Measurements from ENCODE around the gene COMMD3.
"Not testable (repeated sequence)": the region's sequence is repeated elsewhere in the genome, so short reads cannot be mapped to it uniquely, and the experiment has no call there.

Gene COMMD3

DNA sequence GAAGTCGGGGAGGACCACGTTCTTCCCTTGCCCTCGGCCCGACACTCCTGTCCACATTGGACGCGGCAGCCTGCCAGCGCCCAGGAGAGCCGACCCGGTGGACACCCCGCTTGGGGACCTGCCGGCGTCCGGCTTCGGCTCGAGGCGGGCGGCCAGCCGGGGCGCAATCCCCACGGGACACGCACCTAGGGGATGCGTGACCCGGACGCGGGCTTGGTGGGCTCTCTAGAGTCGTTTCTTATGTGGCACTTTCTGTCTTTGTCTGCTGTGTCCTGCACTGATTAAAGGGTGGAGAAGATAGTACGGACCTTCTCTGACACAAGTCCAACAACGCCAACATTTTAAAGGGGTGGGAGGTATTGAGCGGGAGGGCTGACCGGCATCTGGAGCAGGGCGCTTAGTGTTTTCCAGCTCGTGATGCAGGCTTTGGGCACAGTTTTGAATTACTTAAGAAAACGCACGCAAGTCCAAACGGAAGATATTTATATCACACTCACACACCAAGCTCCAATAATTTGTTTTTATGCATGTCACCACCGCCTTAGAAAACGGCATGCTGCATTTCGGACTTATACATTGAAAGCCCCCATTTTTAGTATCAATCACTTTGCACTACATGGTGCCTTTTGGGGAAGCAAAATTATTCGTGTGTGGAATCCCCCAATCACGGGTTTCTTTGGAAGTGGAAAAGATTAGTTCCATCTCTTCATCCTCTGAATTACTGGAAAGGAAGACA, 25.2 kb downstream of the COMMD3 start:
- H3K36me3 Mint-ChIP-seq = peaks cover 2% of the 10 kb centered on the region
- H3K27ac Mint-ChIP-seq = peak overlapping the region; percentile 55
- peaks cover 66% of the 10 kb centered on the region for H3K27me3 Mint-ChIP-seq
- H3K4me3 Mint-ChIP-seq = peak overlapping the region; percentile 59
- H3K9me3 Mint-ChIP-seq = peaks cover 8% of the 10 kb centered on the region
- peaks cover 14% of the 10 kb centered on the region for H3K4me1 Mint-ChIP-seq

DNA sequence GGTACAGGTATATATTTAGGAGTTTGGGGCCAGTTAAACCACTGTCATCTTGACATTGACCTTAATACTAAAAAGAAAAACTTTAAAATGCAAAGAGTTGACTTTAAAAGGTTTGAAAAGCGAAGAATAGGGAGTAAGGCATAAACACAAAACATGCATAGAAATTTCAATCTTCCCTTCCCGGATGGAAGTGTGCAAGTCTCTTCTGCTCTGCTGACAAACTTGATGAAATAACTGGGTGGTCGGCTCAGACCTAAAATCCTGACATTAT, 25.7 kb downstream of the COMMD3 start:
- H3K27me3 Mint-ChIP-seq = peaks cover 69% of the 10 kb centered on the region
- H3K4me1 Mint-ChIP-seq = peaks cover 12% of the 10 kb centered on the region
- H3K4me3 Mint-ChIP-seq = peak overlapping the region; percentile 43
- peaks cover 4% of the 10 kb centered on the region for H3K36me3 Mint-ChIP-seq
- peak overlapping the region; percentile 55 for H3K27ac Mint-ChIP-seq
- H3K9me3 Mint-ChIP-seq = peaks cover 11% of the 10 kb centered on the region

DNA sequence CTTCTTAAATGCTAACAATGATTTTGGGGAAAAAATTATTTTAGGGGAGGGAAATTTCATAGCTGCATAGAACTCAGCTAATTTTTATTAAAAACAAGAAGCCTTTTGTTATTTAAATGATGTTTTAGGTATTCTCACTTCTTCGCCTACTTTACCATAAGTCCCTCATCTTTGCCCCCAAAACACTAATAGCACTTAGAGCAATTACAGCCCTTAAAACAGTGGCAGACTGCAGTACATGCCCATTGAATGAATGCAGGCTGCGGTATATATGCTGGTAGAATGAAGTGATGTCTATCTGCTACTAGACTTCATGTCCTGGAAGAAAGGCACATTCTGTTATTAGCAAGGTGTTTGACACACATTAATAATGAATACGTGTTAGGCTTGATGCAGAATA, 26.2 kb downstream of the COMMD3 start:
- H3K9me3 Mint-ChIP-seq = peaks cover 14% of the 10 kb centered on the region
- H3K4me1 Mint-ChIP-seq = peaks cover 8% of the 10 kb centered on the region
- no peak overlapping the region for H3K4me3 Mint-ChIP-seq
- peaks cover 67% of the 10 kb centered on the region for H3K27me3 Mint-ChIP-seq
- H3K36me3 Mint-ChIP-seq = peaks cover 3% of the 10 kb centered on the region
- H3K27ac Mint-ChIP-seq = no peak overlapping the region

DNA sequence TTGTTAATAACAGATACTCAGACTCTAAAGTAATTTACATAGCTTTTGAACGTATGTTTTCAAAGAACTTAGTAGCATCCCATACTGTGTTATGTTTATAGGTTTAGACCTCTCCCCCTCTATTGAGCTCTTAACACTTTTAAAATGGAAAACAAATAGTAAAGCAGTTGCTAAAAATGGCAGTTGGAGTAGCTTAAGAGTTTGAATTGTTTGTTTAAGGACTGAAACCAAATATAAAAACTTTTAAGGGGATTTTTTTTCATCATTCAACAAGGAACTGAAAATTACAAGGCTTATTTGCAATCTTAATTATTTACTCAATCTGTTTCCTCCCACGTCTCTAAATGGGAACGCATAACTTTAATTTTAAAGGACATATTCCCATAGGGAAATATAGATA, 27.5 kb downstream of the COMMD3 start:
- peaks cover 2% of the 10 kb centered on the region for H3K36me3 Mint-ChIP-seq
- no peak overlapping the region for H3K4me3 Mint-ChIP-seq
- H3K27ac Mint-ChIP-seq = no peak overlapping the region
- peaks cover 59% of the 10 kb centered on the region for H3K27me3 Mint-ChIP-seq
- H3K9me3 Mint-ChIP-seq = peaks cover 14% of the 10 kb centered on the region
- peaks cover 6% of the 10 kb centered on the region for H3K4me1 Mint-ChIP-seq

DNA sequence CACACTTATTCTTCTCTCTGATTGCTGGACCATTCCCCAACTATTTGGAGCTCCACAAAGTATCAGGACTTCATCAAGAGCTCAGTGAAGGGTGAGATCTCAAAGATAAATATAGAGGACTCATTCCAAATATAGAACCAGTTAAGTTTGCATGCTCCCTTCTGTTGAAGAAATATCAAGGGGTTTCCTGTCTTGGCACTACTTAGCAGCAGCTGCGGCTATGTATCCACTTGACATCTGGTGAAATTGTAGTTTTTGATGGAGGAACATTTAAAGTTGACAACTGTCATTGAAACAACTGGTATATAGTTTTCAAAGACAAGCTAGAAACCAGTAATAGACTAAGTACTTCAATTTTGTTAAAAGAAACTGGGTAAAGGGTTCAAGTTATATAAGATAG, 28.1 kb downstream of the COMMD3 start:
- Mint-ChIP-seq H3K4me3 (no peak overlapping the region), H3K36me3 (peaks cover 2% of the 10 kb centered on the region), H3K27ac (peak overlapping the region; percentile 79)

GRCh38 chr10:22344781-22345300, 28.7 kb downstream of the COMMD3 start:
- Mint-ChIP-seq H3K27me3 (peaks cover 52% of the 10 kb centered on the region), H3K4me3 (peak overlapping the region; percentile 3), H3K27ac (peak overlapping the region; percentile 79), H3K9me3 (peaks cover 14% of the 10 kb centered on the region), H3K4me1 (peaks cover 4% of the 10 kb centered on the region), H3K36me3 (peaks cover 2% of the 10 kb centered on the region)

More for the DNA sequence above, 28.1 kb downstream of the COMMD3 start:
- Mint-ChIP-seq H3K4me1 (peaks cover 6% of the 10 kb centered on the region), H3K9me3 (peaks cover 14% of the 10 kb centered on the region), H3K27me3 (peaks cover 56% of the 10 kb centered on the region)

DNA sequence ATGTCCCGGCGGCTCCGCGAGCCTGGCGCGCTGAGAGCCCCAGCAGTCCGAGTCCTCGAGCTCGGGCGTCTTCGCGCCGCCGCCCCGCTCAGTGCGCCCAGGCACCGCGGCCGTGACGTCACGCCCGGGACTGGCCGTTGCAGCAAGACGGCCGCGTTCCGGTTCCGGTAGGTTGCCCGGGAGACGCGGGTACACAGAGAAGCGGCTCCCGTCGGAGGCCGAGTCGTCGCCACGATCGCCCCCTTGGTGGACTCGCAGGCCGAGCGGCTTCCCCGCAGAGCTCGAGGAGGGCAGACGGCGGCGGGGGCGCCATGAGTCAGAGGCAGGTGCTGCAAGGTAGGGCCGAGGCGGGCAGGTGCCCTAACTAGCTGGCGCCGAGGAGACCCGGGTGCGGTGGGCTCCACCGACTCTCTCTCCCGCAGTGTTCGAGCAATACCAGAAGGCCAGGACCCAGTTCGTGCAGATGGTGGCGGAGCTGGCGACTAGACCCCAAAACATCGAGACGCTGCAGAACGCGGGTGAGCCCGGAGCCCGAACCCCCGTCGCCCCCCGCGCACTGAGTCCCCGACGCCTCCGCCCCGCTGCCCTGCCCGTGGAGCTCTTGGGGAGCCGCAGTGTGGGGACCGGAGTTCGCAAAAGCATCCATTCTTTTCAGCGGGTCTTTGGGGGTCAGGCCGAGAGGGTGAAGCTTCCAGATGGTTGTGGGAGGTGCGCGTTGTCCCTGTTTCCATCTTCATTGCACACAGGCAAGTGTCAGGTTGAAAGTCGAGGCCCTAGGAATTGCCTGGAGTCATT, 29.3 kb downstream of the COMMD3 start, which contains the start of gene SPAG6:
Gene SPAG6 (plus strand): TSS at position 196 of the 795 bp plus-strand sequence. CDS start 116 bp downstream, at position 312.
- Mint-ChIP-seq H3K36me3 (peaks cover 2% of the 10 kb centered on the region), H3K27me3 (peaks cover 47% of the 10 kb centered on the region), H3K4me1 (no peaks in the 10 kb centered on the region), H3K9me3 (peaks cover 14% of the 10 kb centered on the region), H3K27ac (peak within 1 kb of the TSS; percentile 79), H3K4me3 (peak within 1 kb of the TSS; percentile 36)

GRCh38 chr10:22346096-22346661, 30.0 kb downstream of the COMMD3 start:
- Mint-ChIP-seq H3K9me3 (peaks cover 14% of the 10 kb centered on the region), H3K36me3 (peaks cover 2% of the 10 kb centered on the region), H3K27me3 (peaks cover 47% of the 10 kb centered on the region), H3K4me1 (no peaks in the 10 kb centered on the region), H3K4me3 (peak overlapping the region; percentile 36), H3K27ac (peak overlapping the region; percentile 56)

- no peak overlapping the region for H3K27ac Mint-ChIP-seq
- H3K4me1 Mint-ChIP-seq = no peaks in the 10 kb centered on the region
- H3K9me3 Mint-ChIP-seq = peaks cover 9% of the 10 kb centered on the region
- no peak overlapping the region for H3K4me3 Mint-ChIP-seq
- peaks cover 19% of the 10 kb centered on the region for H3K27me3 Mint-ChIP-seq
- H3K36me3 Mint-ChIP-seq = peaks cover 2% of the 10 kb centered on the region
Observed at GRCh38 chr10:22349755-22350154, 33.6 kb downstream of the COMMD3 start.

DNA sequence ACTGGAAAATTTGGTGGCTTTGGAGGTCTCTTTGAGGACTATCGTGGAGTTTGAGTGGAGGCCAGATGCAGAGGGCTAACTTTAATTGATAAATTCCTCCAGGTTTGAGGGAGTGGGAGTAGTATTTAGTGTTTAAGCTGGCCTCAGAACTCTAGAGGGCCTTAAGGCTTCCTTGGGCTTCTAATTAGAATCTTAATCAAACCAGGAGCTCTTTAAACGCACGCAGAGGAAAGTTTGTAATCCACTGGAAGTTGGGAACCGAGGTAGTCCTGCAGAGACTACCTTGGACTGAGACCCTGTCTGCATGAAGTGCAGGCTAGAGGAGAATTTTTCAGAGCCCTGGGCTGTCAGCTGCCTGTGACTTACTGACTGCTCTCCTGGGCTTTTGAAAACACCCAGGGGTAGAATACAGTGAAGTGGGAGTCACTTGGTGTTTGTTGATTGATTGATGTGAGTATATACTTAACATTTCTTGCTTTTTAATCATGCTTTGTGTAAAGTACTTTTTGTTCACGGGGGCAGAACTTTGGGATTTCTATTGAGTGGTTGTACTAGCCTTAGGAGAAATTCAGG, 35.0 kb downstream of the COMMD3 start:
- no peak overlapping the region for H3K4me3 Mint-ChIP-seq
- H3K27me3 Mint-ChIP-seq = peaks cover 12% of the 10 kb centered on the region
- H3K36me3 Mint-ChIP-seq = peaks cover 2% of the 10 kb centered on the region
- H3K4me1 Mint-ChIP-seq = no peaks in the 10 kb centered on the region
- no peak overlapping the region for H3K27ac Mint-ChIP-seq
- peaks cover 8% of the 10 kb centered on the region for H3K9me3 Mint-ChIP-seq

GRCh38 chr10:22356324-22356873, 40.2 kb downstream of the COMMD3 start:
- H3K27me3 Mint-ChIP-seq = peaks cover 6% of the 10 kb centered on the region
- no peak overlapping the region for H3K27ac Mint-ChIP-seq
- H3K9me3 Mint-ChIP-seq = no peaks in the 10 kb centered on the region
- H3K4me3 Mint-ChIP-seq = no peak overlapping the region
- no peaks in the 10 kb centered on the region for H3K36me3 Mint-ChIP-seq
- no peaks in the 10 kb centered on the region for H3K4me1 Mint-ChIP-seq

DNA sequence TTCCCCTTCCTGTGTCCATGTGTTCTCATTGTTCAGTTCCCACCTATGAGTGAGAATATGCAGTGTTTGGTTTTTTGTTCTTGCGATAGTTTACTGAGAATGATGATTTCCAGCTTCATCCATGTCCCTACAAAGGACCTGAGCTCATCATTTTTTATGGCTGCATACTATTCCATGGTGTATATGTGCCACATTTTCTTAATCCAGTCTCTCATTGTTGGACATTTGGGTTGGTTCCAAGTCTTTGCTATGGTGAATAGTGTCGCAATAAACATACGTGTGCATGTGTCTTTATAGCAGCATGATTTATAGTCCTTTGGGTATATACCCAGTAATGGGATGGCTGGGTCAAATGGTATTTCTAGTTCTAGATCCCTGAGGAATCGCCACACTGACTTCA, 41.6 kb downstream of the COMMD3 start:
- not testable (repeated sequence) for H3K27ac Mint-ChIP-seq, H3K27me3 Mint-ChIP-seq, H3K9me3 Mint-ChIP-seq, H3K4me1 Mint-ChIP-seq, H3K36me3 Mint-ChIP-seq, H3K4me3 Mint-ChIP-seq

- Mint-ChIP-seq H3K27ac (no peak overlapping the region), H3K4me3 (no peak overlapping the region), H3K9me3 (no peaks in the 10 kb centered on the region), H3K36me3 (peaks cover 3% of the 10 kb centered on the region), H3K27me3 (peaks cover 6% of the 10 kb centered on the region), H3K4me1 (peaks cover 31% of the 10 kb centered on the region)
Observed at GRCh38 chr10:22363305-22363704, 47.1 kb downstream of the COMMD3 start.

DNA sequence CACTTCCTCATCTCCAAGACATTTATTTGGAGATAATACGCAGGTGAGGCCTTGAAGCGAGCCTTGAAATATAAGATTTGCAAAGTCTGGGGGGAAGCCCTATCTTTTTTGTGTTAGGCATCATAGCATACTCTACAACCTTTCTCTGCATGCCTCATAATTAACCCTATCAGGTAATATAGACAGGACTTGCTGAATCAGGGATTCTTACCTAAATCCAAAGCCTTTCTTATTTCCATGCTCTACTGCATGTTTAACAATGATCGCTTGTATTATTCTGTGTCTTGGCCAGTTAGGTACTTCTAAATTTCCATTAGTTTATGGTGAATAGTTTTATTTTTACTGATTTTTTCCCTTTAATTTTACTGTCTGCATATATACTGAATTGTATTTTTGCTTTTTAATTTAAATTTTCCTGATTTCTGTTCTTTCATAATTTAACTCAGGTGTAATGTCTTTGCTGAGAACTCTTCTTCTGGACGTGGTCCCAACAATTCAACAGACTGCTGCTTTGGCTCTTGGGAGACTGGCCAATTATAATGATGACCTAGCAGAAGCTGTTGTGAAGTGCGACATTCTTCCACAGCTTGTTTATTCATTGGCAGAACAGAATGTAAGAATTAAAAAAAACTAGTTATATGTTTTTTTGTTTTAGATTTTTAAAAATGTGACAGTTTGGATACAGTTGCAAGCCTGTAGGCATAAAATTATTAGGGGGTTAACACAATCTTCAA, 48.4 kb downstream of the COMMD3 start:
- Mint-ChIP-seq H3K4me1 (peaks cover 37% of the 10 kb centered on the region), H3K36me3 (peaks cover 3% of the 10 kb centered on the region), H3K4me3 (no peak overlapping the region), H3K27ac (no peak overlapping the region), H3K27me3 (peaks cover 6% of the 10 kb centered on the region), H3K9me3 (no peaks in the 10 kb centered on the region)

DNA sequence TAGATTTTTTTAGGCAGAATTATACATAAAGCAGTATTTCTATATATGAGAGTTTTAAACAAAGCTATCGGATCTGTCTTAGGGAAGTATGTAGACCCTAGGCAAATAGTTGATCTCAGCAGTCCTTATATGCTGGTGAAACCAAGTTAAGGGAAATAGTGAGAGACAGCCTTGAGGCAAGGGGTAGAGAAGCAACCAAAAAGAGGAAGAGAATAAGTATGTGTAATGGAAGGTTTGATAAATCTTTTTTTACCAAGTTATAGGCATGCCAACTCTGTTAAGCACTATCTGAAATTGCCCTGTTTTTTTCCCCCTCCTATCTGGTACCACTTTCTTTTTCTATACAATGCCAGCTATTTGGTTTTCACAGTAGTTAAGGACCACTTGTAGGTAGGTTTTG, 49.0 kb downstream of the COMMD3 start:
- H3K27me3 Mint-ChIP-seq = peaks cover 3% of the 10 kb centered on the region
- peaks cover 40% of the 10 kb centered on the region for H3K4me1 Mint-ChIP-seq
- H3K36me3 Mint-ChIP-seq = peaks cover 3% of the 10 kb centered on the region
- H3K4me3 Mint-ChIP-seq = no peak overlapping the region
- no peak overlapping the region for H3K27ac Mint-ChIP-seq
- H3K9me3 Mint-ChIP-seq = no peaks in the 10 kb centered on the region

All from activated naive CD4-positive, alpha-beta T cell treated with anti-CD3 and anti-CD28 coated beads, Interleukin-2, amount 50 U/mL, for 24 hours (primary cell).